Neural cell (in vitro differentiated cells): Measurements from ENCODE around the gene GAMT. TPM values are rescaled to one million over a fixed set of nuclear protein-coding genes. Genes with fewer than 3 reads are reported as not detected.

Source experiments
- H2AFZ ChIP-seq: fragments of 200-600, 300-800 bp; sonication (generic), shearing (Covaris generic); 2 replicates; pipeline ENCODE4 v1.6.0; 2014; ENCODE audit warnings: low read depth, mild to moderate bottlenecking, antibody characterized with exemption, low read length, moderate library complexity
- H3F3A ChIP-seq: fragments of 200-600 bp; shearing (Covaris generic); 2 replicates; pipeline ENCODE4 v1.6.1; 2016; ENCODE audit warnings: mild to moderate bottlenecking, moderate library complexity, mixed read lengths, antibody characterized with exemption, low read length; ENCODE audit not compliant: insufficient read depth, poor library complexity, severe bottlenecking
- H3K27ac ChIP-seq: fragments of 200-600, 300-800 bp; sonication (generic), shearing (Covaris generic); 2 replicates; pipeline ENCODE4 v1.5.1; 2014; ENCODE audit warnings: mild to moderate bottlenecking, low read length, moderate library complexity
- H3K27me3 ChIP-seq: fragments of 300-800, 200-600 bp; sonication (generic), shearing (Covaris generic); 2 replicates; pipeline ENCODE4 v1.6.0; 2014; ENCODE audit warnings: mild to moderate bottlenecking, low read depth, low read length, moderate library complexity; ENCODE audit not compliant: insufficient read depth
- H3K36me3 ChIP-seq: fragments of 300-800, 200-600 bp; sonication (generic), shearing (Covaris generic); 2 replicates; pipeline ENCODE4 v1.5.1; 2014; ENCODE audit warnings: mild to moderate bottlenecking, antibody characterized with exemption, low read length, moderate library complexity; ENCODE audit not compliant: insufficient read depth
- H3K4me2 ChIP-seq: fragments of 300-800, 200-600 bp; sonication (generic), shearing (Covaris generic); 2 replicates; pipeline ENCODE4 v1.6.0; 2014; ENCODE audit warnings: mild to moderate bottlenecking, low read length
- H3K4me3 ChIP-seq: fragments of 300-800, 200-600 bp; sonication (generic), shearing (Covaris generic); 2 replicates; pipeline ENCODE4 v1.5.1; 2014; ENCODE audit warnings: mild to moderate bottlenecking, low read length, moderate library complexity
- H3K79me2 ChIP-seq: fragments of 200-600 bp; shearing (Covaris generic); replicated peaks from 2 replicates; pipeline ENCODE4 v1.6.0; 2014; ENCODE audit warnings: mild to moderate bottlenecking, low read length, moderate library complexity; ENCODE audit not compliant: insufficient read depth
- H3K9ac ChIP-seq: fragments of 300-800, 200-600 bp; sonication (generic), shearing (Covaris generic); 2 replicates; pipeline ENCODE4 v1.6.1; 2016; ENCODE audit warnings: mild to moderate bottlenecking, low read length, mixed read lengths
- H3K9me2 ChIP-seq: fragments of 200-600 bp; shearing (Covaris generic); 2 replicates; pipeline ENCODE4 v1.6.1; 2016; ENCODE audit warnings: mild to moderate bottlenecking, low read length, mixed read lengths; ENCODE audit not compliant: insufficient read depth
- H3K9me3 ChIP-seq: fragments of 200-600, 300-800 bp; sonication (generic), shearing (Covaris generic); 2 replicates; pipeline ENCODE4 v1.6.1; 2016; ENCODE audit warnings: mild to moderate bottlenecking, mixed run types, low read length, moderate library complexity, mixed read lengths
- H4K20me1 ChIP-seq: fragments of 200-600 bp; shearing (Covaris generic); 2 replicates; pipeline ENCODE4 v1.6.1; 2016; ENCODE audit warnings: mild to moderate bottlenecking, mixed run types; ENCODE audit not compliant: insufficient read depth
- EP300 ChIP-seq: fragments of 450-650 bp; conservative IDR thresholded peaks from 2 replicates; pipeline ENCODE4 v1.6.1; 2014; ENCODE audit warnings: antibody characterized with exemption, mild to moderate bottlenecking, moderate library complexity; ENCODE audit not compliant: poor library complexity, severe bottlenecking
- EZH2 ChIP-seq: fragments of 200-600, 300-800 bp; shearing (Covaris generic), sonication (generic); IDR thresholded peaks from 2 replicates; pipeline ENCODE4 v1.6.1; 2014; ENCODE audit warnings: antibody characterized with exemption, low read length, borderline replicate concordance, mild to moderate bottlenecking; ENCODE audit not compliant: insufficient read depth, poor library complexity, severe bottlenecking
- MXI1 ChIP-seq: fragments of 450-650 bp; conservative IDR thresholded peaks from 2 replicates; pipeline ENCODE4 v1.6.1; 2014; ENCODE audit warnings: antibody characterized with exemption, mild to moderate bottlenecking; ENCODE audit not compliant: poor library complexity, severe bottlenecking
- POLR2AphosphoS5 ChIP-seq: IDR thresholded peaks from 2 replicates; pipeline ENCODE4 v1.6.1; 2012
- RAD21 ChIP-seq: fragments of 450-650 bp; conservative IDR thresholded peaks from 2 replicates; pipeline ENCODE4 v1.6.1; 2014; ENCODE audit warnings: antibody characterized with exemption, mild to moderate bottlenecking, moderate library complexity
- REST ChIP-seq: IDR thresholded peaks from 2 replicates; pipeline ENCODE4 v1.6.1; 2012; ENCODE audit warnings: borderline replicate concordance
- SMC3 ChIP-seq: fragments of 450-650 bp; conservative IDR thresholded peaks from 2 replicates; pipeline ENCODE4 v1.6.1; 2014; ENCODE audit warnings: antibody characterized with exemption, mild to moderate bottlenecking, moderate library complexity; ENCODE audit not compliant: poor library complexity
- TAF1 ChIP-seq: IDR thresholded peaks from 2 replicates; pipeline ENCODE4 v1.6.1; 2012; ENCODE audit warnings: low read depth
- polyA plus RNA-seq: library from polyadenylated mRNA; depleted of rRNA; stranded (reverse); fragments of >200 nt; gene quantifications from 2 replicates; pipeline ENCODE4 v1.2.3, GENCODE V29; 2014
- TF ChIP-seq, protein P1 (sequence below): fragments of 450-650 bp; IDR thresholded peaks from 2 replicates; pipeline ENCODE4 v1.5.1; 2014; ENCODE audit warnings: antibody characterized with exemption, mild to moderate bottlenecking, moderate library complexity; ENCODE audit not compliant: poor library complexity, severe bottlenecking

The GAMT gene
- polyA plus RNA-seq, 1 donor from 2014 or later: 32.5 TPM

GRCh38 chr19:1445185-1445931 lies 44.0 kb upstream of the GAMT start:
- Histone ChIP-seq H3K9me3 (no peaks in the 10 kb centered on the region), H3K4me2 (peak overlapping the region; percentile 48), H3K9me2 (no peaks in the 10 kb centered on the region), H2AFZ (no peak overlapping the region), H3K27me3 (no peaks in the 10 kb centered on the region), H3F3A (peaks cover 4% of the 10 kb centered on the region), H3K27ac (peak overlapping the region; percentile 86), H3K4me3 (peak overlapping the region; percentile 77), H4K20me1 (no peaks in the 10 kb centered on the region), H3K9ac (peak overlapping the region; percentile 80), H3K36me3 (no peaks in the 10 kb centered on the region), H3K79me2 (peaks cover 32% of the 10 kb centered on the region)
- TF ChIP-seq SMC3 (peak; percentile 74), TAF1 (no peak), MXI1 (peak; percentile 43), POLR2AphosphoS5 (peak; percentile 54), REST (no peak), EZH2 (no peak), RAD21 (peak; percentile 61), EP300 (peak; percentile 46)
- TF ChIP-seq, protein P1, sequence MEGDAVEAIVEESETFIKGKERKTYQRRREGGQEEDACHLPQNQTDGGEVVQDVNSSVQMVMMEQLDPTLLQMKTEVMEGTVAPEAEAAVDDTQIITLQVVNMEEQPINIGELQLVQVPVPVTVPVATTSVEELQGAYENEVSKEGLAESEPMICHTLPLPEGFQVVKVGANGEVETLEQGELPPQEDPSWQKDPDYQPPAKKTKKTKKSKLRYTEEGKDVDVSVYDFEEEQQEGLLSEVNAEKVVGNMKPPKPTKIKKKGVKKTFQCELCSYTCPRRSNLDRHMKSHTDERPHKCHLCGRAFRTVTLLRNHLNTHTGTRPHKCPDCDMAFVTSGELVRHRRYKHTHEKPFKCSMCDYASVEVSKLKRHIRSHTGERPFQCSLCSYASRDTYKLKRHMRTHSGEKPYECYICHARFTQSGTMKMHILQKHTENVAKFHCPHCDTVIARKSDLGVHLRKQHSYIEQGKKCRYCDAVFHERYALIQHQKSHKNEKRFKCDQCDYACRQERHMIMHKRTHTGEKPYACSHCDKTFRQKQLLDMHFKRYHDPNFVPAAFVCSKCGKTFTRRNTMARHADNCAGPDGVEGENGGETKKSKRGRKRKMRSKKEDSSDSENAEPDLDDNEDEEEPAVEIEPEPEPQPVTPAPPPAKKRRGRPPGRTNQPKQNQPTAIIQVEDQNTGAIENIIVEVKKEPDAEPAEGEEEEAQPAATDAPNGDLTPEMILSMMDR: peak; percentile 95

GRCh38 chr19:1441677-1442438 lies 40.5 kb upstream of the GAMT start:
- Histone ChIP-seq H3K27ac (no peak overlapping the region), H3K27me3 (no peaks in the 10 kb centered on the region), H4K20me1 (peaks cover 4% of the 10 kb centered on the region), H2AFZ (no peak overlapping the region), H3K36me3 (no peaks in the 10 kb centered on the region), H3K4me2 (no peak overlapping the region), H3K9ac (no peak overlapping the region), H3K79me2 (peaks cover 18% of the 10 kb centered on the region), H3K9me3 (no peaks in the 10 kb centered on the region), H3F3A (peaks cover 8% of the 10 kb centered on the region), H3K4me3 (no peak overlapping the region), H3K9me2 (no peaks in the 10 kb centered on the region)
- TF ChIP-seq EP300: no peak
- TF ChIP-seq SMC3: no peak
- TF ChIP-seq MXI1: no peak
- no peak for TF ChIP-seq TAF1
- TF ChIP-seq, protein P1: no peak
- no peak for TF ChIP-seq REST
- TF ChIP-seq POLR2AphosphoS5: no peak
- no peak for TF ChIP-seq RAD21
- no peak for TF ChIP-seq EZH2
